Natural killer cell (primary cell): ENCODE data around the gene PRR36. TPM values are rescaled to one million over a fixed set of nuclear protein-coding genes. Genes with fewer than 3 reads are reported as not detected.

Experiments used
- ATAC-seq, 3 donors: fragments of 150-1000 bp in 2 of 3; fragments of 200-7000 bp in 1 of 3; cut with Tn5 transposase; 1 replicate in 1 of 3; 2 replicates in 2 of 3; pipeline ENCODE4 v1.10.0; 2021; ENCODE audit warnings: mild to moderate bottlenecking in 2 of 3, moderate library complexity in 2 of 3
- DNase-seq, 2 donors: peaks; one replicate each; pipeline versions ENCODE4 v3.0.0 to v3.0.0-alpha.2; 2013 to 2021; ENCODE audit warnings: mixed read lengths in 1 of 2
- H3K27ac ChIP-seq: one replicate; pipeline ENCODE4 v1.5.1; 2013; ENCODE audit warnings: mild to moderate bottlenecking, low read length
- H3K27me3 ChIP-seq: one replicate; pipeline ENCODE4 v1.6.1; 2013; ENCODE audit warnings: low read length; ENCODE audit not compliant: control insufficient read depth, insufficient read depth
- H3K36me3 ChIP-seq: one replicate; pipeline ENCODE4 v1.6.1; 2013; ENCODE audit warnings: low read length; ENCODE audit not compliant: control insufficient read depth, insufficient read depth
- H3K4me1 ChIP-seq: one replicate; pipeline ENCODE4 v1.6.1; 2013; ENCODE audit warnings: low read length; ENCODE audit not compliant: control insufficient read depth, insufficient read depth
- H3K4me3 ChIP-seq: one replicate; pipeline ENCODE4 v1.5.1; 2013; ENCODE audit warnings: low read length
- H3K9me3 ChIP-seq: one replicate; pipeline ENCODE4 v1.6.1; 2013; ENCODE audit warnings: low read length; ENCODE audit not compliant: control insufficient read depth, insufficient read depth
- H3K27ac Mint-ChIP-seq, 2 donors: one replicate each; pipeline ENCODE4 v1.8.0; 2022; ENCODE audit warnings: mild to moderate bottlenecking in 2 of 2, mixed read lengths in 2 of 2, moderate library complexity in 1 of 2
- H3K27me3 Mint-ChIP-seq, 2 donors: one replicate each; pipeline ENCODE4 v1.8.0; 2022; ENCODE audit warnings: low read depth in 2 of 2, mixed read lengths in 2 of 2
- H3K36me3 Mint-ChIP-seq: one replicate; pipeline ENCODE4 v1.8.0; 2022; ENCODE audit warnings: mixed read lengths
- H3K4me1 Mint-ChIP-seq, 2 donors: one replicate each; pipeline ENCODE4 v1.8.0; 2022; ENCODE audit warnings: mixed read lengths in 2 of 2
- H3K4me3 Mint-ChIP-seq: one replicate; pipeline ENCODE4 v1.8.0; 2022; ENCODE audit warnings: mild to moderate bottlenecking, moderate library complexity, mixed read lengths
- H3K9me3 Mint-ChIP-seq, 2 donors: one replicate each; pipeline ENCODE4 v1.8.0; 2022; ENCODE audit warnings: mixed read lengths in 2 of 2
- CTCF ChIP-seq: fragments of 200-600 bp; IDR thresholded peaks from one replicate; pipeline ENCODE4 v1.8.0; 2022; ENCODE audit warnings: antibody characterized with exemption
- WGBS: methylation state at CpG from one replicate; pipeline ENCODE4 v1.1.7; 2013; ENCODE audit warnings: missing lambda C conversion rate; ENCODE audit not compliant: insufficient coverage; 5-methylcytosine and 5-hydroxymethylcytosine counted together
- intact Hi-C: fragments of 100-400 bp; cut with micrococcal nuclease; formaldehyde crosslinking; loops from one replicate; pipeline ENCODE4 v1.14.2; 2022
- total RNA-seq, 4 donors: library from RNA; stranded (reverse); fragments of 120-200 nt in 1 of 4; gene quantifications; one replicate each; pipeline versions ENCODE4 v1.2.3 to v1.2.4, GENCODE V29; 2013 to 2022

The PRR36 gene
- total RNA-seq, 3 donors from 2014 or later (not counting 1 experiment from before 2014, with no cell fraction given): 0.11 to 0.13 (median 0.12) TPM

DNA sequence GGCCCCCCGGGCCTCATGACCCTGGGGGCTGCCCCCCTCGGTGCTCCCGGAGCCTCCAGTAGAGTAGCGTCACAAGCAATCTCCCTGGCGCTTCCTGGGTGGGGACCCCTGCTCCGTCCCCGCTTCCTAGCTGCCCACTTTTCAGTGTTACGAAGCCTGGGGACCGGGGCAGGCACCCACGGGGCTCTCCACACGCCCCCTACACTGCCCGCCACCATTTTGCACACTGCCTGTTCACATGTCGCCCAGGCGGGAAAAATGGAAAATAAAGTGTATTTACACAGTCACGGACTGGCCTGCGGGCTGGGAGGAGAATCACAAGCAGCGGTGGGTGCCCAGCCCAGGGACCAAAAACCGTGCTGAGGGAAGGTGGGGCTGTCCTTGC lies 9.5 kb downstream of the PRR36 start:
- H3K4me3 ChIP-seq: no peak overlapping the region
- H3K27me3 ChIP-seq: peaks cover 30% of the 10 kb centered on the region

DNA sequence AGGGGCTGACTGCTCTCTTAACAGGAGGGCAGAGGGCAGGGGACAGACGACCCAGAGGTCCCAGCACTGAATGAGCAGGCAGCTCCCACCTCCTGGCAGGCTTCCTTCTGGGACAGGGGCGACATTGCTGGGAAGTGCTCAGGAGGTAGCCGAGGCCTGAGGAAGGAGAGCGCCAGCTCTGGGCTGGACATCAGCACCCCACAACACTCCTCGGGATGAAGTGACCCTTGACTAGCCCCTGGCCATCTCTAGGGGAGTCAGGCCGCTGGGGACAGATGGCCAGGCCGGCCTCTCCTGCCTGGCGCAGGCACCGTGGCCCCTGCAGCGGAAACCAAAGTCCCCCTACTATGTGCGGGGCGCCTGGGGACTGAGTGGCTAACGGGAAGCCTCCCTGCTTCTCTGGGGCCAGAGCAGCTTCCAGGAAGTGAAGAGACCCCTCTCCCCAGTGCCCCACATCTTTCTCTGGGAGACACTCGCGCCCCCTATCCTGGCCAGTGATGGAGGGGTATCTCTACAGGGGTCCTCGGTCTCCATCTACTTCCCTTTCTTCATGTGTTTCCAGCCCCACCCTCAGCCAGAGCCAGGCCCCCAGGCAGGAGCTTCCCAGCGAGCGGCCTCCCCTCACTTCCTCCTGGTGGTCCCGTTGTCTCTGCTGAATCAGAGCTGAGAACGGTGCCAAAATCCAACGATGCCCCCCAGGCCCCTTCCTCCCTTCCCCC lies 10.1 kb downstream of the PRR36 start:
- peak overlapping the region; percentile 35 for H3K4me3 Mint-ChIP-seq
- 57% methylated on average over 21 of the region's 21 CpGs for WGBS
- H3K36me3 ChIP-seq: no peaks in the 10 kb centered on the region
- intact Hi-C loops: no loop called here
- no peaks in the 10 kb centered on the region for H3K9me3 Mint-ChIP-seq
- DNase-seq: no peak
- H3K27ac Mint-ChIP-seq: no peak overlapping the region
- H3K27me3 ChIP-seq: peaks cover 30% of the 10 kb centered on the region
- H3K27me3 Mint-ChIP-seq: peaks cover 9 to 21% of the 10 kb centered on the region in 2 donors
- no peak overlapping the region for H3K27ac ChIP-seq
- peaks cover 26% of the 10 kb centered on the region for H3K4me1 ChIP-seq
- no peak for ATAC-seq
- peaks cover 0 to 14% of the 10 kb centered on the region in 2 donors for H3K4me1 Mint-ChIP-seq
- peaks cover 4% of the 10 kb centered on the region for H3K9me3 ChIP-seq
- H3K4me3 ChIP-seq: no peak overlapping the region
- no peak for TF ChIP-seq CTCF
- H3K36me3 Mint-ChIP-seq: no peaks in the 10 kb centered on the region

More for the DNA sequence above, 9.5 kb downstream of the PRR36 start:
- DNase-seq (no peak), ATAC-seq (no peak)
- Histone ChIP-seq H3K9me3 (peaks cover 4% of the 10 kb centered on the region), H3K36me3 (no peaks in the 10 kb centered on the region), H3K27ac (no peak overlapping the region), H3K4me1 (peaks cover 30% of the 10 kb centered on the region)
- H3K4me1 Mint-ChIP-seq: peaks cover 0 to 14% of the 10 kb centered on the region in 2 donors
- H3K27ac Mint-ChIP-seq: no peak overlapping the region
- TF ChIP-seq CTCF: no peak
- peaks cover 9 to 21% of the 10 kb centered on the region in 2 donors for H3K27me3 Mint-ChIP-seq
- H3K9me3 Mint-ChIP-seq: no peaks in the 10 kb centered on the region
- intact Hi-C loops: no loop called here
- 51% methylated on average over 18 of the region's 18 CpGs for WGBS
- no peak overlapping the region for H3K4me3 Mint-ChIP-seq
- no peaks in the 10 kb centered on the region for H3K36me3 Mint-ChIP-seq

DNA sequence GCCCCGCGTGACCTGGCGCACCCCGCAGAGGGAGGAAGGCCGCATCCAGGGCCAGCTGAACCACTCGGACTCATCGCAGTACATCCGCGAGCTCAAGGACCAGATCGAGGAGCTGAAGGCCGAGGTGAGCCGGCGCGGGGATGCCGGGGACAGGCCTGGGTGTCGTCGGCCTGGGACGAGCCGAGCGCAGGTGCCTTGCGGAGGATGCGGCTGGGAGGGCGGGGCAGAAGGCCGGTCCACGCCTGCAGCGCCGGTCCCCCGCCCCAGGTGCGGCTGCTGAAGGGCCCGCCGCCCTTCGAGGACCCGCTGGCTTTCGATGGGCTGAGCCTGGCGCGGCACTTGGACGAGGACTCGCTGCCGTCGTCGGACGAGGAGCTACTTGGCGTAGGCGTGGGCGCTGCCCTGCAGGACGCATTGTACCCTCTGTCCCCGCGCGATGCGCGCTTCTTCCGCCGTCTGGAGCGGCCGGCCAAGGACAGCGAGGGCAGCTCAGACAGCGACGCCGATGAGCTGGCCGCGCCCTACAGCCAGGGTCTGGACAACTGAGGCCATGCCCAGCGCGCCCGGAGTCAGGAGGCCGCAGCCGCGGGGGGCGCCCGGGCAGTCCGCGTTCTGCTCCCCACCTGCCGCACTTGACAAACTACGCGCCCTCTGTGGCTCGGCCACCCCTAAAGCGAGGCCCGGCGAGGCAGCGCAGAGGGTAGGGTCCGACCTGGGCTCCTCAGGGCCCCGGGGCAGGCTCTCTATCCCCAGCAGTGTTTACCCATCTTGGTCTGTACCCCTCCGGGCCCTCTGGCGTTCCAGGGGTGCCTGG lies 10.8 kb downstream of the PRR36 start:
- H3K4me1 ChIP-seq: peaks cover 19% of the 10 kb centered on the region
- no peak overlapping the region for H3K27ac Mint-ChIP-seq
- H3K4me1 Mint-ChIP-seq: peaks cover 0 to 8% of the 10 kb centered on the region in 2 donors
- H3K27me3 Mint-ChIP-seq: peaks cover 9 to 21% of the 10 kb centered on the region in 2 donors
- intact Hi-C loops: no loop called here
- peak overlapping the region; percentile 37 for H3K4me3 Mint-ChIP-seq
- H3K36me3 Mint-ChIP-seq: no peaks in the 10 kb centered on the region
- H3K27me3 ChIP-seq: peaks cover 30% of the 10 kb centered on the region
- DNase-seq: peak in 1 of 2 donors; percentile 43
- 49% methylated on average over 83 of the region's 83 CpGs for WGBS
- no peaks in the 10 kb centered on the region for H3K36me3 ChIP-seq
- H3K27ac ChIP-seq: no peak overlapping the region
- no peak for TF ChIP-seq CTCF
- peak in 1 of 3 donors; percentile 3 for ATAC-seq
- H3K4me3 ChIP-seq: no peak overlapping the region
- H3K9me3 Mint-ChIP-seq: no peaks in the 10 kb centered on the region
- peaks cover 4% of the 10 kb centered on the region for H3K9me3 ChIP-seq
